Measurements from ENCODE around the gene MAPKAPK5.
A peak's percentile ranks its signal among the peaks of the same experiment; 100 is the strongest.
"Not testable (repeated sequence)": the region's sequence is repeated elsewhere in the genome, so short reads cannot be mapped to it uniquely, and the experiment has no call there.

The MAPKAPK5 gene, protein sequence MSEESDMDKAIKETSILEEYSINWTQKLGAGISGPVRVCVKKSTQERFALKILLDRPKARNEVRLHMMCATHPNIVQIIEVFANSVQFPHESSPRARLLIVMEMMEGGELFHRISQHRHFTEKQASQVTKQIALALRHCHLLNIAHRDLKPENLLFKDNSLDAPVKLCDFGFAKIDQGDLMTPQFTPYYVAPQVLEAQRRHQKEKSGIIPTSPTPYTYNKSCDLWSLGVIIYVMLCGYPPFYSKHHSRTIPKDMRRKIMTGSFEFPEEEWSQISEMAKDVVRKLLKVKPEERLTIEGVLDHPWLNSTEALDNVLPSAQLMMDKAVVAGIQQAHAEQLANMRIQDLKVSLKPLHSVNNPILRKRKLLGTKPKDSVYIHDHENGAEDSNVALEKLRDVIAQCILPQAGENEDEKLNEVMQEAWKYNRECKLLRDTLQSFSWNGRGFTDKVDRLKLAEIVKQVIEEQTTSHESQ

DNA sequence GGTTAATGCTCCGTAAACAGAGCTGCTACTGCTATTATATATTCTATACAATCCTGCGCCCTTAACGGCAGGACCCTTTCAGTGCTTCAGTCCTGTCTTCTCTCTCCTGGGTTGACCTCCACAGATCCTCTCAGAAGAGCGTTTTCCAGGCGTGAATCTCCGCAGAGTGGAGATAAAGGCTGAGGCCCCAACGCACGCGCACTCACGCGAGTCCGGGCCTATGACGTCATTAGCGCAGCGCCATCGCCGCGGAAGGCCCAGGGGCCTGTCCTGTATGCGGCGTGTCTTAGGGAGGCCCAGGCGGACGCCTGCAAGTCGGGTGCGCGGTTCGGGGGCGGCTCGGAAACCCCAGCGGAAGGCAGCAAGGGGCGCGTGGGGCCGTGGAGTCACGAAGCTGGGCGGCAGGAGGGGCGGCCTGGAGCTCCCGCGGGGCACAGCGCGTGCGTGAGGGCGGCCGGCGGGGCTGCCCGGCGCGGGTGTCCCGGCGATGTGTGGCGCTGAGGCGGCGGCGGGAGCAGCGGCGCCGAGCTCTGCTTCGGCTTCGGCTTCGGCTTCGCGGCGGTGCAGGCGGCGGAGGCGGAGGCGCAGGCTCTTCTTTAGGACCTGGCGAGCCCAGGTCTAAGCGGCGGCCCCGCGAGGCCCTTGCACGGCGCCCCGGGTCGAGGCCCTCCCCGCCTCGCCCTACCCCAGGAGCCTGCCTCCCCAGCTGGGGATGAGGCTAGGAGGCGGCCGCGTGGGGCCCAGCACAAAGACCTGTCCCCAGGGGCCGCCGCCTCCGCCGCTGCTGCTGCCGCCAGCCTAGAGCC lies at the start of gene MAPKAPK5:
Gene MAPKAPK5, plus strand, starts transcription at position 479 of the 806 bp plus-strand sequence. CDS start 506 bp downstream, outside the sequence.
- peak; percentile 95 to 98 for DNase-seq

DNA sequence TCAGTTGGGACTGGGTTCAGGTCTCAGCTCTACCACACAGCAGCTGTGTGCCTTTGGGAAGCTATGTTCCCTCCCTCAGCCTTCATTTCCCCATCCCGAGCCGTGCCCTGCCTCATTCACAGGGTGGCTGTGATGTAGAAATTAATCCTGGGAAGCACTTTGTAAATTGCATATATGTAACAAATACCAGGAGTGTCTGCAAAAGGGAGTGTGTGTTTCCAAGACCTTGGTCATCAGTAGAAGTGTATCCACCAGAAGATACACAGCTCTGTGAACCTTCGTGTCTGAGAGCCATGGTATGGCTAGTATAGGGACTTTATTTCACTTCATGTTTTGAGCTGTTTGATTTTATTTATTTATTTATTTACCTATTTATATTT lies 49.2 kb upstream of the MAPKAPK5 start:
- no peak for DNase-seq

DNA sequence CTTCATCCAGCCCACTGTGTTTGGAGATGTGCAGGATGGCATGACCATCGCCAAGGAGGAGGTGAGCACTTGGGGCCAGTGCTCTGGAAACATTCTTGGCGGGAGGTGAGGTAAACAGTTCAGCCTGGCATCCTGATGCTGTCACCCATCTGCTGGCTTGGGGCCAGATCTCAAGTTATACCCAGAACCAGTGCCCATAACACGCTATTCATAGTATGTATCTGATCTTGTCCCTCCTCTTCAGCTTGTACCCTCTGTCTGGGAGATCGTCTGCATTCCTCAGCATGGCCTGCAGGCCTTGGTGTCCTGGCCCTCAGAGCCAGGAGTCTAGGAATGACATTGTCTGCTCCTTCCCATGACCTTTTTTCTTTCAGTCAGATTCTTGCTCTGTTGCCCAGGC lies 43.8 kb upstream of the MAPKAPK5 start:
- no peak for DNase-seq

DNA sequence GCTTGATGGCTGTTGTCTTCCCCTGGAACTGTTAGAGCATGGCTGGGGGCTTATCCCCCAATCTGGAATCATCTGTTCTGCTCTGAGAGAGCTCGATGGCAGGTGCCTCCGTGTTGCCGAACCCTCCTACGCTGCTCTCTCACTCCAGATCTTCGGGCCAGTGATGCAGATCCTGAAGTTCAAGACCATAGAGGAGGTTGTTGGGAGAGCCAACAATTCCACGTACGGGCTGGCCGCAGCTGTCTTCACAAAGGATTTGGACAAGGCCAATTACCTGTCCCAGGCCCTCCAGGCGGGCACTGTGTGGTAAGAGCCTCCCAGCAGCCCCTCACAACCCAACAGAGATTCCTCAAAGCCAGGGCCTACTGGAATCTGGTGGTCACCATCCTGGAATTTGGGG lies 42.3 kb upstream of the MAPKAPK5 start:
- DNase-seq = no peak

DNA sequence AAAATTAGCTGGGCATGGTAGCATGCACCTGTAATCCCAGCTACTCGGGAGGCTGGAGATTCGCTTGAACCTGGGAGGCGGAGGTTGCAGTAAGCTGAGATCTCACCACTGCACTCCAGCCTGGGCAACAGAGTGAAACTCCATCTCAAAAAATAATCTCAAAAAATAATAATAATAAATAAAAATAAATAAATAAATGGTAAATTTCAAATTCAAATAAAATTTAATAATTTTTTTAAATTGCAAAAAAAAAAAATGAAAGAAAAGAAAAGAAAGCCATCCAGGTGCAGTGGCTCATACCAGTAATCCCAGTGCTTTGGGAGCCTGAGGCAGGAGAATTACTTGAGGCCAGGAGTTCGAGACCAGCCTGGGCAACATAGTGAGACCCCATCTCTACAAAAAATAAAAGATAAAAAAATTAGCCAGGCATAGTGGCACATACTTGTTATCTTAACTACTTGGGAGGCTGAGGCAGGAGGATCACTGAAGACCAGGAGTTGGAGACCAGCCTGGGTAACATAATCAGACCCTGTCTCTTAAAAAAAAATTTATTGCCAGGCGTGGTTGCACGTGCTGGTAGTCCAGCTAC lies 38.9 kb upstream of the MAPKAPK5 start:
- DNase-seq = no peak

DNA sequence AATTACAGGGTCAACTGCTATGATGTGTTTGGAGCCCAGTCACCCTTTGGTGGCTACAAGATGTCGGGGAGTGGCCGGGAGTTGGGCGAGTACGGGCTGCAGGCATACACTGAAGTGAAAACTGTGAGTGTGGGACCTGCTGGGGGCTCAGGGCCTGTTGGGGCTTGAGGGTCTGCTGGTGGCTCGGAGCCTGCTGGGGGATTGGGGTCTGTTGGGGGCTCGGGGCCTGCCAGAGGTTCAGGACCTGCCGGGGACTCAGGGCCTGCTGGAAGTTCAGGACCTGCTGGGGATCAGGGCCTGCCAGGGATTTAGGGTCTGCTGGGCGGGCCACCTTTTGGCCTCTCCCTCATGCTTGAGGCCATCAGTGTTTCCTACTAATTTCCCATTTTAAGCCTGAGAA lies 38.2 kb upstream of the MAPKAPK5 start:
- no peak for DNase-seq

DNA sequence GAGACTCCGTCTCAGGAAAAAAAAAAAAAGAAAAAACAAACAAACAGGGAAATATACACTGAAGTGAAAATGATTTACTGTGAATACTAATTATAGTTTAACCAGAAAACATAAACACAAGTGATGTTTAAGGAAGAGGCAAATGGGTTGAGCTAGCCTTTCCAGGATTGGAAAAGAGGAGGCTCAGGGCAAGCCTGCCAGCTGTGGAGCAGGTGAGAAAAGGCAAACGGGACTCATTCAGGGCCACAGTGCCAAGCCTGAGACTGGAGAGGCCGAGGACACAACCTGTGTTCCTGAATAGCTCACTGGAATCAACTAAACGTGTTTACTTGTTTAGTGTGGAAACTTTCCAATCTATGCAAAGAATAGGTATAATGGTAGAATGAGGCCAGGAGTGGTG lies 35.7 kb upstream of the MAPKAPK5 start:
- no peak for DNase-seq

DNA sequence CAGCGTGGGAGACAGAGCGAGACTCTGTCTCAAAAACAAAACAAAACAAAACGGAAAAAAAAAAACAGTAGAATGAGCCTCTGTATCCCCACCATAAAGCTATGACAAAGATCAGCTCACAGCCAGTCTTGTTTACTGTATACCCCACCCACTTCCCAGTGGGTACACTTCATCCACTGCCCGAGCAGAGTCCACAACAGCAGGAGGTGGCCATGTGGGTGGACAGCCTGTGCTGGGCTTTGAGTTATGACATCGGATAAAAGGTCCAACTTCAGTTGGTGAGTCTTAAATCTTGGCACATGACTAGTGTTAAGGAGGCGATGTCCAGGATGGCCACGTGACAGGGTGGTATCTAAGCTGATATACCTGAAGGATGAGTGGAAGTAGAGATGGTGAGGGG lies 34.8 kb upstream of the MAPKAPK5 start:
- DNase-seq = no peak

DNA sequence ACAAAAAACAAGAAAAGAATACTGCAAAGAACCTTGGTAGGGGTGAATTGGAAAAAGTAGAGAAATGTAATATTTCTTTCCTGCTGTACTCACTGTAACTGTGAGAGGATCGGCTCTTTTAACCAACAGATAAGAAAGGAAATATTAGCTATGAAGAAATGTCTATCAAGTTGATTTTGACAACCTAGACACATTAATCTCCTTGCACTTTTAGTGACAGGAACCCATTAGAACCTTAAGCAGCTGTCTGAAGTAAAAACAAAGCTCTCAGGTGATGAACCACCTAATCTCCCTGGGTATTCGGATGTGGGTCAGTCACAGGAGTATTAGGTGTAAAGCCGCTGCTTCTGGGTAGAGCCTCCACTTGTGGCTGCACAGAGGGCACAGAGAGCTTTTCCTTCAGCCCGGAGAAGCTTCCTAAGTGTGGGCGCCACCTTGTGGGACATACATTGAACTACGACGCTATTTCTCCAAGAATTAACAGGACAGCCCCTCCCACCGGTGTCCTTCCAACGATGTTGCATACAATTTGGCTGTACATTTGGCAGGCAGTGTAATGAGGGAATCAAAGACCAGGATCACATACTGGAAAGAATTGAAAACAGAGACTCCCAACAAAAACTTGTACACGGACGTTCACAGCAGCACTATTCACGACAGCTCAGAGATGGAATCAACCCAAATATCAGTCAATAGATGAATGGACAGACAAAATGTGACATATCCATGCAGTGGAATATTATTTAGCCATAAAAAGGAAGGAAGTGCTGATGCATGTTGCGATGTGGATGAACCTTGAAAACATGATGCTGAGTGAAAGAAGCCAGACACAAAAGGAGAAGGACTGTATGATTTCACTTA lies 28.9 kb upstream of the MAPKAPK5 start:
- DNase-seq = peak; percentile 46 to 52

DNA sequence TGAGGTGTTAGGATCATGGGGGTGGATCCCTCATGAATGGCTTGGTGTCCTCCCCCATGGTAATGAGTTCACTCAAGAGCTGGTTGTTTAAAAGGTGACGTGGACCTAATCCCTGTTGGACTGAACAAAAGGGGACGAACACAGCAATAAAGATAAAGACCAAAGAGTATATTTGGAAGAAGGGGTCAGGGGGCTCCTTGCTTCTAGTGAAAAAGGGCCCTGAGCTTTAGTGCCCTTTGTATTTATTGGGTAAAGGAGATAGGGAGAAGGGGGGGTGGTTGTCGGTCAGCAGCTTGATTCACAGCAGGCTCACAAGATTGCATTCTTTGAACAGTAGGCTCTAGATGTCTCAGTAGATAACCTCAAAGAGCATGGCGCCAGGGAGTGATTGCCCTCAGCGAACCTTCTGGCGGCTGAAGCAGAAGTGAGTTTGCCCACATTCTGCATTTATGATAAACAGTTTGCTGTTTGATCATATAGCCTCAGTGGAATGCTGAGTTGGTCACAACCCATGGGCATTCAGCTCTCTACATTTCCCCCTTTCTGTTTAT lies 25.9 kb upstream of the MAPKAPK5 start:
- DNase-seq = no peak

DNA sequence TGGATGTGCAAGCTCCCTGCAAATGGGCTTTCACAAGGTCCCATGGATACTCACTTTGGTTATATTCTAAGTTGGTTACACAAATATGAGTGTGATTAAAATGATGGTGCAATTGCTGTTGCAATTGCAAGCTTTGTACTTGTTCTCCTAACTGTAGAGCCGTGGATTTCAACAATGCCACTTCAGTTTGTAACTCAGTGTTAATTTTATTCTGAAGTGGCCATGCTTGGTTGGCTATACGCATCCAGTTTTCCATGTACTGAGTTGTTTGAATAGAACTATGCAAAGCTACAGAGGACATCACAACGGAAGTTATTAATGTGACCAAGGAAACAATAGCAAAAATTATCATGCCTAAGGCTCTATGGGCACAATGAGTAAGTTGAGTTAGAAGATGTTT lies 25.1 kb upstream of the MAPKAPK5 start:
- DNase-seq = not testable (repeated sequence)

DNA sequence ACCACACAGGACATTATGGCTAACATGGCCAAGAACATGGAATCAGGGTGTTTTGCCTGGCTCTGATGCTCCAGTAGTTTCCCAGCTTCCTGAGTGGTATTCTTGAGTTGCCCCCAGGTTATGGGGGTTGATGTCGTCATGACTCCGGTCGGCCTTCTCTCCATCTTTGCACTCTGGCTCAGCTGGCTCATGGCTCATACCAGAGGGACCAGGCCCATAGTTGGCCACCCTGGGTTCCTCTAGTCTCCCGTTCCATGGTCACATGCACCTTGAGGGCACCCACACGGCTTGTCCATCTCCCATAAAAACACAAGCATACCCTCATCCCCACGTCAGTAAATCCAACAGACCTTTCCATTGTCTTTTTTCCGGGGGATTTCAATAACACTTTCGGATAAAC lies 23.7 kb upstream of the MAPKAPK5 start:
- no peak for DNase-seq

DNA sequence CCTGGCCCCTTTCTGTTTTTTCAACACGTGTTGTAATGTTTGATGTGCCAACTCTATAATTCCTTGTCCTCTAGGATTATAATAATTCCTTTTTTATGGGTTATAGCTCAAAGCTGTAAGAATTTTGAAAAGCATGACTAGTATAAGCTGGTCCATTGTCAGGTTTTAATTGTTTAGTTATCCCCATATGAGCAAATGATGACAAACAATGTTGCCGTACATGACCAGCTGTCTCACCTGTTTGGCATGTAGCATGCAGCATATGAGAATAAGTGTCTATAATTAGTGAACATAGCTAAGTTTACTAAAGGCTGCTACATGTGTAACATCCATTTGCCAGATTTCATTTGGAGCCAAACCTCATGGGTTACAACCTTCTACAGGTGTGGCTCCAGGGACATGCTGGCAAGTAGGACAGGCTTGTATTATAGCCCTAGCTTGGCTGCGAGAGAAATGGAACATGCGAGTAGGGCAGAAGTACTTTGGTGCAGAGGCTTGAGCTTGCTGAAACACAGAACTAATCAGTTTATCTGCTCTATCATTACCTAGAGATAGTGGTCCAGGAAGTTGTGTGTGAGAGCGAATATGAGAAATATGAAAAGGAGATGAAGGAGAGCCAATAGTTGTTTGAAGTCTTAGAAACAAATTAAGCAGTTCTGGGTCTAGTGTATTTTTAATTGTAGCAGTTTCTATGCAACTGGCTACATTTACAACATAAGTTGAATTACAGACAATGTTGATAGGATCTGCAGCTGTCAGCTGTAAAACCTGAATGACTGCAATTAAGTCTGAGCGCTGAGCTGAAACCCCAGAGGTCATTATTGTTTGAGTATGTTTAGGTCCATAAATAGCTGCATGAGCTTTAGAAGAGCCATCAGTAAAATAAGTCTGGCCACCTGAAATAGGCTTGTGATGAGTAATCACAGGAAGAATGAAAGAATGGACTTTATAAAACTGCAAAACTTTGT lies 22.6 kb upstream of the MAPKAPK5 start:
- DNase-seq = no peak

DNA sequence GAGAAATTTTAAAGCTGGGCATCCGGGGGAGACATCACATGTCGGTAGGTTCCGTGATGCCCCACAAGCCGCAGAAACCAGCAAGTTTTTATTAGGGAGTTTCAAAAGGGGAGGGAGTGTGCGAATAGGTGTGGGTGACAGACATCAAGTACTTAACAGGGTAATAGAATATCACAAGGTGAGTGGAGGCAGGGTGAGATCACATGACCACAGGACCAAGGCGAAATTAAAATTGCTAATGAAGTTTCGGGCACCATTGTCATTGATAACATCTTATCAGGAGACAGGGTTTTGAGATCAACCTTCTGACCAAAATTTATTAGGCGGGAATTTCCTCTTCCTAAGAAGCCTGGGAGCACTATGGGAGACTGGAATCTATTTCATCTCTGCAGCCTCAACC lies 21.2 kb upstream of the MAPKAPK5 start:
- not testable (repeated sequence) for DNase-seq

DNA sequence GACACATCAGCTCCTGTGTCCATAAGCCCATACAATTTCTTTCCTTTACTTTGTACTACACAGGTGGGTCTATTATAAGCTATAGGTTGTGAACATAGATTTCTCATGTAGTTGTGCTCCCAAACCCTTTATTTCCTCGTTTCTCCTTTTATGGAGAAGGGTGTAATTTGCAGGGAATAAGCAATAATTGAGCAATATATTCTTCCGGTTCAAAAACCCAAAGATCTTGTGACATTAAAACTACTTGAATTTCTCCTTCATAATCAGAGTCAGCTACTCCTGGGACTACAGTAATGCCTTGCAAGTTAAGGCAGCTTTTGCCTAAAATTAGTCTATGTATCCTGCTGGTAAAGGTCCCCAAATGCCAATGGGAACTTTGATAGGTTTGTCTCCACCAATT lies 19.1 kb upstream of the MAPKAPK5 start:
- DNase-seq = no peak

DNA sequence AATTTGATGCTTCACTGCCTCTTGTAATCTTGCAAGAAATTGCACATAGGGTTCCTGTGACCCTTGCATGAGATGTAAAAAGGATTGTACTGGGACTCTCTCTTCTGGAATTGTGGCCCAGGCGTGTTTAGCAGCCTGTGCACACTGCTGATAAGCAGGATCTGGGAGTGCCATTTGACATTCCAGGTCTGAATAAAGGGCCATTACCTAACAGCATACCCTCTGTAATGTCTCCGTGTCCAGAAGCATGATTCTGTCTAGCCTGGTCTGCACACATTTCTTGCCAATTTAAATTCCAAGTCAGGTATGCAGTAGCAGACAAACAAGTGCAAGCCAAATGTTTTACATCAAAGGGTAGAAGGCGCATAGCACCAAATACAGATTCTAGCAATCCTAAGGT lies 18.1 kb upstream of the MAPKAPK5 start:
- no peak for DNase-seq

DNA sequence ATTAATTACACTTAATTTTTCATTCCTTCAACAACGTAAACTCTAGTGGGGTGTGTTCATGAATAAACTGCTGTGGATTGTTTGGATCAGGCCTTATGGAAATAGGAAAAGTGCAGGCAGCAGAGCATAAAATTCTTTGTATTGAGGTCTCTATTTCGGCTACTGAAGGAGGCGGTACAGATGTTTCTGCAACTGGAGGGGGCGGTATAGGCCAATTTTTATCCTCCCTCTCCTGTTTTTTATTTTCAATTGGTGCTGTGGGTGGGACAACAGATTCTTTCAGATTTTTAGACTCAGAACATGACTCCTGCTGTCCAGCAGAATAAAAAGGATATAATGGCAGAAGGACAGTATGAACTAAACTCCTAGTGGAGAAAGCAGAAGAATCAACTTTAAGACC lies 17.7 kb upstream of the MAPKAPK5 start:
- not testable (repeated sequence) for DNase-seq

DNA sequence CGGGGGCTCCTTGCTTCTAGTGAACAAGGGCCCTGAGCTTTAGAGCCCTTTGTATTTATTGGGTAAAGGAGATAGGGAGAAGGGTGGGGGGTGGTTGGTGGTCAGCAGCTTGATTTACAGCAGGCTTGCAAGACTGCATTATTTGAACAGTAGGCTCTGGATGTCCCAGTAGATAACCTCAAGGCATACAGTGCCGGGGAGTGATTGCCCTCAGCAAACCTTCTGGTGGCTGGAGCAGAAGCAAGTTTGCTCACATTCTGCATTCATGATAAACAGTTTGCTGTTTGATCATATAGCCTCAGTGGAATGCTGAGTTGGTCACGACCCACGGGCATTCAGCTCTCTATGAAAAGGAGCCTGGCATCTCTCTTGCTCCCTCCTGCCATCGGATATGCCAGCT lies 16.5 kb upstream of the MAPKAPK5 start:
- no peak for DNase-seq

DNA sequence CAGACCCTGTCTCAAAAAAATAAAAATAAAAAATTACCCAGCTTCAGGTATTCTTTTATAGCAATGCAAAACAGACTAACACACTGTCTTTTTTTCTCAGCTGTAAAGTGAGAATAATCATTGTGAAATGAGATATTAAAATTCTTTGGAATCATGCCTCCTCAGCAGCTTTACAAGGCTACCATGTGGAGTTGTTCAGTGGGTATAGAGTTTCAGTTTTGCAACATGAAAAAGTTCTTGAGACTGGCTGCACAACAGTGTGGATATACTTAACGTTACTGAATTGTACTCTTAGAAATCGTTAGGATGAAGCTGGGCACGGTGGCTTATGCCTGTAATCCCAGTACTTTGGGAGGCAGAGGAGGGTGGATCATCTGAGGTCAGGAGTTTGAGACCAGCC lies 15.7 kb upstream of the MAPKAPK5 start:
- no peak for DNase-seq

DNA sequence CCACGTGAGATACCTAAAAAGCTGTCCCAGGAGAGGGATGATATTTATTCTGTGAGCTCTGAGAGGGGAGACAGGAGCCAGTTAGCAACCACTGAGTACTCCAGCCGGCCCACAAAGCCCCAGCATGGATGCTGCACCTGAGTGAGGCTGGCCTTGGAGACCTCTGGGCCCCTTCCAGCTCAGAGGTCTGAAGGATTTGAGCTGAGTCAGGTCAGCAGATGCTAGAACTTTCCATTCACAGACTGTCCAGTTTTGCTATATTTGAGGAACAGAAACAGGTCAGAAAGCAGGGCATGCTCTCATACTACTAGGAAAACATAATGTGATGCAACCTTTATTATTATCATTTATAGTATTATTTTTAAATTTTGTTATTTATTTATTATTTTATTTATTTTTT lies 15.0 kb upstream of the MAPKAPK5 start:
- no peak for DNase-seq

DNA sequence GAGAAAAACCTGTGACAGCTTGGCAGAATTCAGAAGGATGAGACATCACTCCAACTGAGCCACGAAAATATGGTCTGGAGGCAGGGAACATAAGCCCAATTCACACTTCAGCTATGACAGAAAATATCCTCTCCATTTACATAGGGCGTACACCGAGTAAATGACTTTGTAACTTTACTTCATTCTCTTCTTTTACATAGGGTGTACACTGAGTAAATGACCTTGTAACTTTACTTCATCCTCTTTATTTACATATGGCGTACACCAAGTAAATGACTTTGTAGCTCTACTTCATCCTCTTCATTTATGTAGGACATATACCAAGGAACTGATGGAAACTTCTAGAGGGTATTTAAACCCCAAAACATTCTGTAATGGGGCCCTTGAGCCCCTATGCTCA lies 14.1 kb upstream of the MAPKAPK5 start:
- DNase-seq = no peak
